22Rv1 (cell line): ENCODE results near the gene SORBS1.

Experiments
- H3K27ac ChIP-seq: fragments of 450-650 bp; 2 replicates; pipeline ENCODE4 v1.5.1; 2017
- CTCF ChIP-seq: fragments of 450-650 bp; IDR thresholded peaks from 2 replicates; pipeline ENCODE4 v1.5.1; 2017; ENCODE audit warnings: mild to moderate bottlenecking
- ZFX ChIP-seq: fragments of 450-650 bp; IDR thresholded peaks from 2 replicates; pipeline ENCODE4 v1.6.1; 2017; ENCODE audit warnings: antibody characterized with exemption, borderline replicate concordance

SORBS1 gene

GRCh38 chr10:95459446-95460045 is 101.6 kb downstream of the SORBS1 start:
- TF ChIP-seq CTCF (no peak), ZFX (no peak)

GRCh38 chr10:95458871-95459270 is 102.3 kb downstream of the SORBS1 start:
- no peak overlapping the region for H3K27ac ChIP-seq
- no peak for TF ChIP-seq ZFX
- no peak for TF ChIP-seq CTCF

More at GRCh38 chr10:95459446-95460045, 101.6 kb downstream of the SORBS1 start:
- H3K27ac ChIP-seq: no peak overlapping the region

- H3K27ac ChIP-seq: no peak overlapping the region
- no peak for TF ChIP-seq ZFX
- no peak for TF ChIP-seq CTCF
These were observed 103.2 kb downstream of the SORBS1 start for GRCh38 chr10:95458014-95458413.

- TF ChIP-seq ZFX (no peak), CTCF (no peak)
- no peak overlapping the region for H3K27ac ChIP-seq
These were observed 103.8 kb downstream of the SORBS1 start for GRCh38 chr10:95457319-95457886.

- no peak overlapping the region for H3K27ac ChIP-seq
- TF ChIP-seq CTCF: no peak
- no peak for TF ChIP-seq ZFX
These were observed 104.7 kb downstream of the SORBS1 start for GRCh38 chr10:95456516-95456915.

GRCh38 chr10:95454940-95455339 is 106.2 kb downstream of the SORBS1 start:
- no peak for TF ChIP-seq ZFX
- no peak for TF ChIP-seq CTCF
- H3K27ac ChIP-seq: no peak overlapping the region

GRCh38 chr10:95454356-95454755 is 106.8 kb downstream of the SORBS1 start:
- H3K27ac ChIP-seq: no peak overlapping the region
- TF ChIP-seq ZFX (no peak), CTCF (no peak)
